Neural progenitor cell (in vitro differentiated cells): ENCODE data around the gene FZD10. TPM values are rescaled to one million over a fixed set of nuclear protein-coding genes. Genes with fewer than 3 reads are reported as not detected.

ENCODE experiments used
- DNase-seq: peaks from one replicate; pipeline ENCODE4 v3.0.0-alpha.2; 2016; ENCODE audit warnings: low spot score
- H2AFZ ChIP-seq: fragments of 200-600 bp; sonication (generic); replicated peaks from 2 replicates; pipeline ENCODE4 v1.6.1; 2016; ENCODE audit warnings: antibody characterized with exemption
- H3F3A ChIP-seq: fragments of 200-600 bp; sonication (generic); 2 replicates; pipeline ENCODE4 v1.6.1; 2016; ENCODE audit warnings: antibody characterized with exemption, low read depth
- H3K27ac ChIP-seq: fragments of 200-600 bp; sonication (generic); 2 replicates; pipeline ENCODE4 v1.5.1; 2016; ENCODE audit warnings: mild to moderate bottlenecking
- H3K27me3 ChIP-seq: fragments of 200-600 bp; sonication (generic); 2 replicates; pipeline ENCODE4 v1.6.1; 2016; ENCODE audit warnings: mild to moderate bottlenecking, moderate library complexity
- H3K36me3 ChIP-seq: fragments of 200-600 bp; sonication (generic); 2 replicates; pipeline ENCODE4 v1.5.1; 2016
- H3K4me1 ChIP-seq: fragments of 200-600 bp; sonication (generic); 2 replicates; pipeline ENCODE4 v1.6.1; 2016; ENCODE audit warnings: mixed run types
- H3K4me2 ChIP-seq: fragments of 200-600 bp; sonication (generic); 2 replicates; pipeline ENCODE4 v1.6.1; 2016
- H3K4me3 ChIP-seq: fragments of 200-600 bp; sonication (generic); 2 replicates; pipeline ENCODE4 v1.5.1; 2016
- H3K79me2 ChIP-seq: fragments of 200-600 bp; sonication (generic); 2 replicates; pipeline ENCODE4 v1.6.1; 2016; ENCODE audit warnings: low read depth
- H3K9ac ChIP-seq: fragments of 200-600 bp; sonication (generic); 2 replicates; pipeline ENCODE4 v1.6.1; 2016
- H3K9me3 ChIP-seq: fragments of 200-600 bp; sonication (generic); 2 replicates; pipeline ENCODE4 v1.5.1; 2016; ENCODE audit warnings: low read depth
- H4K20me1 ChIP-seq: fragments of 200-600 bp; sonication (generic); 2 replicates; pipeline ENCODE4 v1.6.1; 2016; ENCODE audit warnings: low read depth
- H3K27ac Mint-ChIP-seq: 3 replicates; pipeline ENCODE4 v1.8.0; 2021; ENCODE audit warnings: mixed read lengths
- H3K27me3 Mint-ChIP-seq: 2 replicates; pipeline ENCODE4 v1.8.0; 2022; ENCODE audit warnings: low read depth, mild to moderate bottlenecking, inconsistent platforms, moderate library complexity, mixed read lengths; ENCODE audit not compliant: insufficient read depth
- H3K36me3 Mint-ChIP-seq: 3 replicates; pipeline ENCODE4 v1.8.0; 2021; ENCODE audit warnings: mixed read lengths
- H3K4me1 Mint-ChIP-seq: 3 replicates; pipeline ENCODE4 v1.8.0; 2021; ENCODE audit warnings: mixed read lengths
- H3K4me3 Mint-ChIP-seq: 3 replicates; pipeline ENCODE4 v1.8.0; 2021; ENCODE audit warnings: mild to moderate bottlenecking, moderate library complexity, mixed read lengths
- H3K9me3 Mint-ChIP-seq: 3 replicates; pipeline ENCODE4 v1.8.0; 2020; ENCODE audit warnings: mixed read lengths
- EZH2 ChIP-seq: fragments of 200-600 bp; sonication (generic); IDR thresholded peaks from 2 replicates; pipeline ENCODE4 v1.6.1; 2017; ENCODE audit warnings: antibody characterized with exemption, mild to moderate bottlenecking, moderate library complexity
- EZH2phosphoT487 ChIP-seq: fragments of 200-600 bp; sonication (generic); IDR thresholded peaks from 2 replicates; pipeline ENCODE4 v1.6.1; 2017; ENCODE audit warnings: antibody characterized with exemption
- total RNA-seq: library from RNA; depleted of rRNA; stranded (reverse); fragments of >200 nt; gene quantifications from 2 replicates; pipeline ENCODE4 v1.2.3, GENCODE V29; 2015; ENCODE audit warnings: low replicate concordance
- TF ChIP-seq, protein P1 (sequence below): fragments of 200-600 bp; sonication (generic); IDR thresholded peaks from 2 replicates; pipeline ENCODE4 v1.5.1; 2017; ENCODE audit warnings: antibody characterized with exemption, mild to moderate bottlenecking

FZD10 gene, protein sequence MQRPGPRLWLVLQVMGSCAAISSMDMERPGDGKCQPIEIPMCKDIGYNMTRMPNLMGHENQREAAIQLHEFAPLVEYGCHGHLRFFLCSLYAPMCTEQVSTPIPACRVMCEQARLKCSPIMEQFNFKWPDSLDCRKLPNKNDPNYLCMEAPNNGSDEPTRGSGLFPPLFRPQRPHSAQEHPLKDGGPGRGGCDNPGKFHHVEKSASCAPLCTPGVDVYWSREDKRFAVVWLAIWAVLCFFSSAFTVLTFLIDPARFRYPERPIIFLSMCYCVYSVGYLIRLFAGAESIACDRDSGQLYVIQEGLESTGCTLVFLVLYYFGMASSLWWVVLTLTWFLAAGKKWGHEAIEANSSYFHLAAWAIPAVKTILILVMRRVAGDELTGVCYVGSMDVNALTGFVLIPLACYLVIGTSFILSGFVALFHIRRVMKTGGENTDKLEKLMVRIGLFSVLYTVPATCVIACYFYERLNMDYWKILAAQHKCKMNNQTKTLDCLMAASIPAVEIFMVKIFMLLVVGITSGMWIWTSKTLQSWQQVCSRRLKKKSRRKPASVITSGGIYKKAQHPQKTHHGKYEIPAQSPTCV
- total RNA-seq: 0.11 and 0.81 TPM in 2 replicates

DNA sequence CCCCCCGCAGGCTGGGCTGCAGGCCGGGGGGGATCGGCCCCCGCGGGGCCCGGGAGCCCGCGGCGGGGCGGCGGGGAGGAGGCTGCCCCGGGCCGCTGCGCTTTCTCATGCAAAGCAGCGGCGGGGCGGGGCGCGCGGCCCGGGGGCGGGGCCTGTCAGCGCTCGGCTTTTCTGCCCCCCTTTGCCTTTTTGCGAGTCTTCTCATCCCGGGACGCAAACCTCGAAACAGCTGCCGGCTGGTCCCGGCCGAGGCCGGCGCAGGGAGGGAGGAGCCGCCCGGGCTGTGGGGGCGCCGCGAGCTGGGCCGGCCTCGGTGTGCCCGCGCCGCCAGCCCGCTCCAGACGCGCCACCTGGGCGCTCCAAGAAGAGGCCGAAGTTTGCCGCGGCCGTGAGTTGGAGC, at the start of gene FZD10:
TSS of gene FZD10 (plus strand) at position 198 of the 400 bp plus-strand sequence. CDS start 479 bp downstream, outside the sequence.
- Histone ChIP-seq H4K20me1 (peaks cover 85% of the 10 kb centered on the region), H3K4me3 (peak within 1 kb of the TSS; percentile 67), H3K27ac (no peak within 1 kb of the TSS), H3K4me1 (peaks cover 29% of the 10 kb centered on the region), H2AFZ (peak within 1 kb of the TSS; percentile 48), H3K79me2 (no peaks in the 10 kb centered on the region), H3K27me3 (peaks cover 100% of the 10 kb centered on the region), H3F3A (peaks cover 44% of the 10 kb centered on the region), H3K36me3 (no peaks in the 10 kb centered on the region), H3K4me2 (peak within 1 kb of the TSS; percentile 96), H3K9me3 (no peaks in the 10 kb centered on the region), H3K9ac (no peak within 1 kb of the TSS)
- Mint-ChIP-seq H3K4me1 (peaks cover 38% of the 10 kb centered on the region), H3K27ac (peak within 1 kb of the TSS; percentile 96), H3K9me3 (peaks cover 4% of the 10 kb centered on the region), H3K27me3 (peaks cover 42% of the 10 kb centered on the region), H3K4me3 (peak within 1 kb of the TSS; percentile 99), H3K36me3 (peaks cover 25% of the 10 kb centered on the region)
- peak; percentile 91 for DNase-seq
- TF ChIP-seq EZH2phosphoT487 (no peak), EZH2 (no peak)
- TF ChIP-seq, protein P1, sequence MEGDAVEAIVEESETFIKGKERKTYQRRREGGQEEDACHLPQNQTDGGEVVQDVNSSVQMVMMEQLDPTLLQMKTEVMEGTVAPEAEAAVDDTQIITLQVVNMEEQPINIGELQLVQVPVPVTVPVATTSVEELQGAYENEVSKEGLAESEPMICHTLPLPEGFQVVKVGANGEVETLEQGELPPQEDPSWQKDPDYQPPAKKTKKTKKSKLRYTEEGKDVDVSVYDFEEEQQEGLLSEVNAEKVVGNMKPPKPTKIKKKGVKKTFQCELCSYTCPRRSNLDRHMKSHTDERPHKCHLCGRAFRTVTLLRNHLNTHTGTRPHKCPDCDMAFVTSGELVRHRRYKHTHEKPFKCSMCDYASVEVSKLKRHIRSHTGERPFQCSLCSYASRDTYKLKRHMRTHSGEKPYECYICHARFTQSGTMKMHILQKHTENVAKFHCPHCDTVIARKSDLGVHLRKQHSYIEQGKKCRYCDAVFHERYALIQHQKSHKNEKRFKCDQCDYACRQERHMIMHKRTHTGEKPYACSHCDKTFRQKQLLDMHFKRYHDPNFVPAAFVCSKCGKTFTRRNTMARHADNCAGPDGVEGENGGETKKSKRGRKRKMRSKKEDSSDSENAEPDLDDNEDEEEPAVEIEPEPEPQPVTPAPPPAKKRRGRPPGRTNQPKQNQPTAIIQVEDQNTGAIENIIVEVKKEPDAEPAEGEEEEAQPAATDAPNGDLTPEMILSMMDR: no peak

DNA sequence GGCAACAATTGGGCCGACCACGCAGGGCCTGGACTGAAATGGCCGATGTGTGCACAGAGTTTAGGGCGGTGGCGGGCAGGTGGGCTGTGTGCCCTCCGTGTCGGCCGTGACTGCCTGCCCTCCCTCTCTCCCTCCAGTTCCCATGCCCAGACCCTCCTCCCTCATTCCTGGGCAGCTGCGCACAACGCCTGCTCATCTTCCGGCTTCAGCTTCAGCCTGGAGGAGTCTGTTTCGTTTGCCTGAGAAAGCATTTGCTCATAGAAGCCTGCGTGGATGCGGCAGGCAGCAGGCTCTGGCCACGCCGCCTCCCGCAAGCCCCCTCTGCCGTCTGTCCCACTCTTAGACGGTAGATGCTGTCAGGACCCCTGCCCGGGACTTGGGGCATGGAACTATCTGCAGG, 47.3 kb upstream of the FZD10 start:
- no peaks in the 10 kb centered on the region for H3K36me3 ChIP-seq
- Mint-ChIP-seq H3K4me1 (peaks cover 61% of the 10 kb centered on the region), H3K4me3 (no peak overlapping the region), H3K36me3 (no peaks in the 10 kb centered on the region), H3K27me3 (peaks cover 10% of the 10 kb centered on the region), H3K9me3 (peaks cover 8% of the 10 kb centered on the region), H3K27ac (peak overlapping the region; percentile 78)
- no peaks in the 10 kb centered on the region for H4K20me1 ChIP-seq
- no peak overlapping the region for H3K4me2 ChIP-seq
- no peak overlapping the region for H3K27ac ChIP-seq
- H3K4me1 ChIP-seq: peaks cover 14% of the 10 kb centered on the region
- no peaks in the 10 kb centered on the region for H3K9me3 ChIP-seq
- no peak overlapping the region for H2AFZ ChIP-seq
- H3K27me3 ChIP-seq: peaks cover 15% of the 10 kb centered on the region
- no peak overlapping the region for H3K9ac ChIP-seq
- H3F3A ChIP-seq: no peaks in the 10 kb centered on the region
- TF ChIP-seq, protein P1: no peak
- no peak for TF ChIP-seq EZH2phosphoT487
- TF ChIP-seq EZH2: no peak
- no peak for DNase-seq
- H3K4me3 ChIP-seq: no peak overlapping the region
- H3K79me2 ChIP-seq: no peaks in the 10 kb centered on the region

DNA sequence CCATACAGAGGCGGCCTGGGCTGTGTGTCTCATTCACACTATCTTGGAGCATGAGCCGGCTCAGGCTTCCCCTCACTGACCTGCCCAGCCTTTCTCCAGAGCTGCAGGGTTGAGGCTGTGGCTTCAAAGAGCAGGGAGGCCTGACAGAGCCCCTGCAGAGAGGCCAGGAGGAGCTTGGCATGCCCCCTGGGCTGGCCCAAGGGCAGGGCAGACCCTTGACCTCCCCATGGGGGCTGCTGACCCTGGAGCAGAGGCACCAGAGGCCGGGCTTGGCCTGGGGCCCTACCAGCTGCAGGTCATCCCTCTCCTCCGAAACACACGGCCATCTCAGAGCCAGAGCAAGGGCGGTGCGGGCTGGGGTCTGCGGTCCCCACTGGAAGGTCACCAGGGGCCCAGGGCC, 46.6 kb upstream of the FZD10 start:
- H3K79me2 ChIP-seq: no peaks in the 10 kb centered on the region
- Mint-ChIP-seq H3K27ac (peak overlapping the region; percentile 78), H3K4me3 (no peak overlapping the region), H3K4me1 (peaks cover 57% of the 10 kb centered on the region), H3K27me3 (peaks cover 8% of the 10 kb centered on the region), H3K9me3 (peaks cover 3% of the 10 kb centered on the region), H3K36me3 (no peaks in the 10 kb centered on the region)
- no peak overlapping the region for H3K9ac ChIP-seq
- H3K27ac ChIP-seq: no peak overlapping the region
- H2AFZ ChIP-seq: no peak overlapping the region
- H3K4me2 ChIP-seq: no peak overlapping the region
- peaks cover 8% of the 10 kb centered on the region for H3K27me3 ChIP-seq
- no peaks in the 10 kb centered on the region for H3F3A ChIP-seq
- no peak for DNase-seq
- H3K4me3 ChIP-seq: no peak overlapping the region
- no peaks in the 10 kb centered on the region for H4K20me1 ChIP-seq
- peaks cover 14% of the 10 kb centered on the region for H3K4me1 ChIP-seq
- H3K36me3 ChIP-seq: no peaks in the 10 kb centered on the region
- no peaks in the 10 kb centered on the region for H3K9me3 ChIP-seq
- no peak for TF ChIP-seq EZH2
- TF ChIP-seq EZH2phosphoT487: no peak
- TF ChIP-seq, protein P1: no peak
